Measurements from ENCODE around the gene C11orf98.
A peak's percentile ranks its signal among the peaks of the same experiment; 100 is the strongest.
"Not testable (repeated sequence)": the region's sequence is repeated elsewhere in the genome, so short reads cannot be mapped to it uniquely, and the experiment has no call there.

The C11orf98 gene
- 0 reads per million in 4 donors for total RNA-seq

- DNase-seq = peak; percentile 86 to 95 (median 90)
Observed at GRCh38 chr11:62665075-62665598, at the start of gene C11orf98, which contains the start of gene CSKMT. Gene C11orf98 (minus strand): TSS chr11:62665210. CDS start chr11:62665169, 41 bp downstream. Gene CSKMT (plus strand): TSS chr11:62665312. CDS start chr11:62665880, 568 bp downstream.

DNA sequence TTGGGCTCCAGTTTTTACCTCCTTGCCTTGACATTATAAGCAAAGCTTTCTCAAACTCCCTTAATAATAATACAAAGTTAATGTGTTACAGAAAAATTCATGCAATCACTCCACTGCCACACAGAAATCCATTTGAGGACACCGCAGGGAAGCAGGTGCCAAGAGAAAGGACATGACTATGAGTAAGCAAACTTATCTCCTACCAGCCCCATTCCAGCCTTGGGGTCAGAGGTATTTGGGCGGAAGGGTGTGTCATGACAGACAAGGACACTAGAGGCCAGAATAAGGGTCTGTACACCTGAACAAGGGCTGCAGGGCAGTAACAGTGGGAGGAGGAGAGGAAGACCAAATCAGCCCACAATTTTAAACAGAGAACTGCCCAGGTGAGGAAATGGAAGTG, 48.3 kb upstream of the C11orf98 start:
- no peak for DNase-seq

- peak in 1 of 5 donors; percentile 64 for DNase-seq
Observed at GRCh38 chr11:62712861-62713260, 47.9 kb upstream of the C11orf98 start.

- no peak for DNase-seq
Observed at GRCh38 chr11:62712276-62712812, 47.3 kb upstream of the C11orf98 start.

DNA sequence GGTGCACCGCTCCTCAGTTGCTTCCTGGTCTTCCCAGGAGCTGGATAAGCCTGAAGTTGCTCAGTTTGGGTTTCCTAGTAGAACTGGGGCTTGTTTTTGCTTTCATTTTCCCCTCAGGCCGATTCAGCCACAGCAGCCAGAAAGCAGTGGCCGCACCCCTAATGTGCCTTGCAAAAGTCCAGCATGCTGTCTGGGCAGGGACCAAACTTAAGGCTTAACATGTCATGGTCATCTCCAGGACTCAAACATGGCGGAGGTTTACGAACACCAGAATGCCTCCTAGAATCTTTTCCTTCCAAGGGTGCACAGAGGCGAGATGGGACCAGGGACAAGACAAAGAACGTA, 45.0 kb upstream of the C11orf98 start:
- peak in 1 of 5 donors; percentile 20 for DNase-seq

GRCh38 chr11:62709247-62710000, 44.4 kb upstream of the C11orf98 start:
- DNase-seq = peak; percentile 93 to 98 (median 96)

- DNase-seq = peak in 3 of 5 donors; percentile 29 to 36 (median 30)
Observed at GRCh38 chr11:62708793-62709192, 43.8 kb upstream of the C11orf98 start.

GRCh38 chr11:62708392-62708791, 43.4 kb upstream of the C11orf98 start:
- DNase-seq = no peak

GRCh38 chr11:62707277-62707861, 42.4 kb upstream of the C11orf98 start, which contains the start of the genes BSCL2 and GNG3:
Gene BSCL2 (minus strand): TSS chr11:62707424. CDS start chr11:62707195, 229 bp downstream.
Gene GNG3 (plus strand): TSS chr11:62707676. CDS start chr11:62708296, 620 bp downstream.
- no peak for DNase-seq

DNA sequence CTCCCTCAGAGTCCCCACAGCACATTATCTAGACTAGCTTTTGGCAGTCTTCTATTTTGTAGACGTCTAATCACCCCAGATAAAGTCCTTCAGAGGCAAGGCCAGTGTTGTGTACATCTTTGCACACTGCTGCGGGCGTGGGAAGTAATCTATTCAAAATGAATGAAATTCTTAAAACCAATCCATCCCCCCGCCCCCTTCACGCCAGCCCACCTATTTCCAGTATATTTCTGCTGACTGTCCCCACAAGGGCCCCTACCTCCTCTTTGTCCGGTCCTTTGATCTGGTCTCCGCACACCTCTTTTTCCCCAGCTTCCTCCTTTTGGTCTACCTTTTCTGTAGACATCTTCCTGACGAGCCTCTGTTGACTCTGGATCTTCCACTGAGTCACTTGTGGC, 41.8 kb upstream of the C11orf98 start:
- no peak for DNase-seq

GRCh38 chr11:62705880-62706849, 41.2 kb upstream of the C11orf98 start:
- peak; percentile 91 to 96 (median 92) for DNase-seq

DNA sequence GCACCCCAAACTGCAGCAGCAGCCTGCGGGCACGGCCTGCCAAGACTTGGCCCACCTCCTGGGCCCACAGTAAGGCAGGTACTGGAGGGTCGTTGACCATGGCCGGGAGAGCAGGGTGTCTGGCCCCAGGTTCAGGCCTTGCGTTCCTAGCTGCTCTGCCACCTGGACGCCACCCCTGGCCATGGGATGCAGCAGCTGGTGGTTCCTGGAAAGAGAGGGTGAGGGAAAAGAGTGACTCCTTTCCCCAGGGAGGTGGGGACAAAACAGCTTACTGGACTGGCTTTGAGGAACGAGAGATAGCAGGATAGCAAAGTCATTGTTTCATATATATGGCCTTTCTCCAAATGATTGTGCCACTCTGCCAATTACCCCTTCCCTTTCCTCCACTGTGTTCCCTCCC, 40.4 kb upstream of the C11orf98 start:
- no peak for DNase-seq

DNA sequence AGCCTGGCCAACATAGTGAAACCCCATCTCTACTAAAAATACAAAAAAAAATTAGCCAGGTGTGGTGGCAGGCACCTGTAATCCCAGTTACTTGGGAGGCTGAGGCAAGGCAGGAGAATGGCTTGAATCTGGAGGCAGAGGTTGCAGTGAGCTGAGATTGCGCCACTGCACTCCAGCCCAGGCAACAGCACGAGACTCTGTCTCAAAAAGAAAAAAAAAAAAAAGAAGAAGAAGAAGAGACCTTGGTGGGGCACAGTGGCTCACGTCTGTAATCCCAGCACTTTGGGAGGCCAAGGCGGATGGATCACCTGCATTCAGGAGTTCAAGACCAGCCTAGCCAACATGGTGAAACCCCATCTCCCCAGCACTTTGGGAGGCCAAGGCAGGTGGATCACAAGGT, 38.9 kb upstream of the C11orf98 start:
- not testable (repeated sequence) for DNase-seq

- DNase-seq = no peak
Observed at GRCh38 chr11:62702246-62702645, 37.2 kb upstream of the C11orf98 start.

DNA sequence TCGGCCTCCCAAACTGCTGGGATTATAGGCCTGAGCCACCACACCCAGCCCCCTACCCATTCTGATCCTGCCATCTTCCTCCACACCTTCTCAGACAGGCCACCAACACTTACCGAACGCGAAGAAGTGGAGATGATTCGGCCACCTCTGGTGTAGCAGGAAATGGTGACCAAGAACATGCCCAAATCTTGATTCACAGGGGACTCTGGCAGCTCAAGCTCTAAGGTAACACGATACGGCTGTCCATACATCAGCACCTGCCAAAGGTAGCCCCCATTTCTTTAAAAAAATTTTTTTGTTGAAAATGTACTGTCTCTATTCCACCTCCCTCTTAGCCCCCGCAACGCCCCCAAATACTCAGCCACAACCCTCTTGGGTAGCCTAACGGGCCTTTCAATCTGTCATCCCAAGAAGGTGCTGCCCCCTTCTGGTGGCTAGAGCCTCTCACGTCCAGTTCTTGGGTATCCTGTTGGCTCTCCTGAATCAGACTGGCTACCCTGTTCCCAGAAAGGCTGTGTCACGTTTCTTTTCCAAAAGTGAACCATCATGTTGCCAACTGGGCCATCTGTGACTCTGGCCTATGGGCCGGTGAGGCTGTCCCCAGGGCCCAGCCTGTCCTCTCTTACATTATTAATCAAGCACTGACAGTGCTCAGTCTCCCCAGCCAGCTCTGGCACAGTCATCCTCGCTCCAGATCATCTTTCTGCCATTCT, 29.6 kb upstream of the C11orf98 start:
- peak; percentile 47 to 75 (median 68) for DNase-seq

DNA sequence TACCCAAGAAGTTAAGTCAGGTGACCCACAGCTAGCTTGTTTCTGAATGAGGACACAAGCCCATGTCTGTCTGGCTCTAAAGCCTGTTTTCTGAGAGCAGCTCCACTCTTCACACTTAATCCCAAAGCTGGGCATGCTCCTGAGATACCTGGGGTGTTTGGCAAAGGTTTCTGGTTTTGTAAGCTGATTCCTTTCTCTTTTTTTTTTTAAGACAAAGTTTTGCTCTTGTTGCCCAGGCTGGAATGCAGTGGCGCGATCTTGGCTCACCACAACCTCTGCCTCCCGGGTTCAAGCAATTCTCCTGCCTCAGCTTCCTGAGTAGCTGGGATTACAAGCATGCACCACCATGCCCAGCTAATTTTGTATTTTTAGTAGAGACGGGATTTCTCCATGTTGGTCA, 28.6 kb upstream of the C11orf98 start:
- not testable (repeated sequence) for DNase-seq

DNA sequence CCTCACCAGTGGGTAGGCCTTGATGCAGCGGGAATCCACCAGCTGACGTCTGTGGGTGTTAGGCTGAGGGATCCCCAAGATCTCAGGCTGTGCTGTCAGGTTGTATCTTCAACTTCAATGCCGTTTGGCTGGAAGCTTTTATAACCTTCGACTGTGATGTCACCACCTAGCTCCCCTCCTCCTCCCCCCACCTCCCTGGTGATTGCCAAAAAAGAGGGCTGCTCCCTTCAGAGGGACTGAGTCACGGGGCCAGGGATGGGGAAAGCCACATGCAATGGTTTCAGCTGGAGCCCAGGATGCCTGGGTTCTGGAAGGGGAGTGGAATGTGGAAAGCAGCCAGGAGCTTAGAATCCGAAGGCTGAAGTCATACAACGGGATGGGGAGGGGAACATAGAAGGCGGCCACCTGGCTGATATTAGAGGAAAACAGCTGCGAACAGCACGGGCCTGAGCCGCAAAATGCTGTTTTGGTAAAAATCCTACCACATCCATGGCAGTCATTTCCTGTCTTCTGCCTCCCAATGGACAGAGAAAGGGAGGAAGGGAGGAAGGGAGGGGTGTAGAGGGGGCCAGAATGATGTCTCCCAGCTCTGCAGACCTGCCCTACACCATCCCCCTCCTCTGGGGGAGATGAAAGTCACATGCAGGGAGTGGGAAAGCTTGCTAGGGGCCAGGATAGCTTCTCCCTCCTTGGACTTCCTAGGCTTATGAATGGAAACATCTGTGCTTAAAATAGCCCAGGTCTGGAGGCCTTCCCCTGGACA, 24.6 kb upstream of the C11orf98 start, which contains the start of gene LRRN4CL:
TSS of gene LRRN4CL (minus strand) at position 110 of the 763 bp plus-strand sequence. CDS start 1,022 bp downstream, outside the sequence.
- no peak for DNase-seq

DNA sequence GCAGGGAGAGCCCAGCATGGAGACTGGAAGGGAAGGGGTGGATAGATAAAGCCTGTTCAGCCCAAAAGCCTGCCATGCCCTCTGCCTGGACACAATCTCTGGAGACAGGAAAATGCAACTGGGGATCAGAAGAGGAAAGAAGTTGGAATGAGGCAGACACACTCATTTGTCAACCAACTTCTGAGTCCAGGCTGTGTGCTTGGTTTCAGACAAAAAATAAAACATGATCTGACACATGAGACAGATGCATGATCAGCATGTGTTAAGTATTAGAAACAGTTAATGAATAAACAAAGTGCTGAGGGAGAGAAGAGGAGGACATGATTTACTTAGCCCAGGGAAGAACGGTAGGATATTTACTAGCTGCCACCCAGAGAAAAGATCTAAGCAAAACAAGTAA, 23.5 kb upstream of the C11orf98 start:
- DNase-seq = no peak

DNA sequence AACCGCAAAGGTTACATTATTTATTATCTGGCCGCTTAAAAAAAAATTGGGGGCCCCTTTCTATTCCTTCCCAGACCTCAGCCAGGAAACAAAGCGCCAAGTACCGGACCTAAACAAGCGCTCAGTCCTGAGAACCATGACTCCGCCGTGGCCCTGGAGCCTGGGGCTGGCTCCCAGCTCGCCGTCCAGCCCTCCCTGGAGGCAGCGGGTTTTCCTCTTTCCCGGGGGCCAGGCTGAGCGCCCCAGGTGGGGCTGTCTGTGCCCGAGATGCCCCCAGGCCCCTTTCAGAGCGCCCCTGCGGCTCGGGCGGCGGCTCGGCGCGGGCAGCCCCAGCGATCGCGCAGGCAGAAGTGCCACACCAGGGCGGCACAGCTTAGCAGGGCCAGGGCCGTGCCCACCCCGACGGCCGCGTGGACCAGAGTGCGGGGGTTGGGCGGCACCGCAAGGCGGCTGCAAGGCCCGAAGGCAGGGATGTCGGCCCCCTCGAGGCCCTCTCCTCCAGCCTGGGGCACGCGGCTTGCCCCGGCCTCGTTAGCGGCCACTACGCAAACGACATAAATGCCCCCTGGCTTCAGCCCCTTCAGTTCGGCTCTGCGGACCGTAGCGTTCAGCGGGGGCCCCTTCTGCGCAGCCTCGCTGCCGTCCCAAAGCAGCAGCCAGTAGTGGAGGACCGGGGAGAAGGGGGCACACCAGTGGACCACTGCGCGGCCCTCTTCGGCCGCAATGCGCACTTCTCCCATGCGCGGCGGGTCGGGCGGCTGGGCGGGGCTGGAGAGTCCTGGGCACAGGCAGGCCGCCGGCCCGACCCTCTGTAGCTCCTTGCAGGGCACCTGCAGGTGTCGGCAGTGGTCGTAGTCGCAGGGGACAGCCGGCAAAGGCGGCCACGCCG, 22.7 kb upstream of the C11orf98 start:
- DNase-seq = no peak

DNA sequence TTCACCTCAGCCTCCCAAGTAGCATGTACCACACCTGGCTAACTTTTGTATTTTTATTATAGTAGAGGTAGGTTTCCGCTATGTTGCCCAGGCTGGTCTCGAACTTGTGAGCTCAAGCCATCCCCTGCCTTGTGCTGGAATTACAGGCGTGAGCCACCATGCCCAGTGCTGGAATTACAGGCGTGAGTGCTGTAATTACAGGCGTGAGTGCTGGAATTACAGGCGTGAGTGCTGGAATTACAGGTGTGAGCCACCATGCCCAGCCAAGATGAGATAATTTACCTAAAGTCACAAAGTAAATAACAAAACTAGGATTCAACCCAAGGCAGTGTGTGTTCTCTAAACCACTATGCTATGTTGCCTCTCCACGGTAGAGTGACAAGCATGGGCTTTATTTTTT, 17.5 kb upstream of the C11orf98 start:
- no peak for DNase-seq
